ENCODE data around the gene CNTN5. TPM values are rescaled to one million over a fixed set of nuclear protein-coding genes. Genes with fewer than 3 reads are reported as not detected.
"Not testable (repeated sequence)": the region's sequence is repeated elsewhere in the genome, so short reads cannot be mapped to it uniquely, and the experiment has no call there.

The CNTN5 gene
- total RNA-seq, 1 experiment from 2014 or later = not detected

- H3K4me3 ChIP-seq (ENCODE audit: low read length); DNase-seq; H3K79me2 ChIP-seq (ENCODE audit: low read length); H3K4me2 ChIP-seq (ENCODE audit: low read depth, low read length, poor library complexity, severe bottlenecking); H3K4me1 ChIP-seq (ENCODE audit: low read length); H3K27me3 ChIP-seq (ENCODE audit: low read length); H4K20me1 ChIP-seq (ENCODE audit: insufficient read depth, low read depth, low read length); H2AFZ ChIP-seq (ENCODE audit: low read length); H3K9me2 ChIP-seq (replicated peaks; ENCODE audit: insufficient read depth, low read length); H3K27ac ChIP-seq (ENCODE audit: low read length); H3K9ac ChIP-seq (ENCODE audit: low read length); H3K36me3 ChIP-seq (ENCODE audit: insufficient read depth, low read length): not testable (repeated sequence)
- H3K9me3 ChIP-seq (ENCODE audit: low read length) = peaks cover 46% of the 10 kb centered on the region
These were observed 816.0 kb downstream of the CNTN5 start for GRCh38 chr11:99836739-99837138.

DNA sequence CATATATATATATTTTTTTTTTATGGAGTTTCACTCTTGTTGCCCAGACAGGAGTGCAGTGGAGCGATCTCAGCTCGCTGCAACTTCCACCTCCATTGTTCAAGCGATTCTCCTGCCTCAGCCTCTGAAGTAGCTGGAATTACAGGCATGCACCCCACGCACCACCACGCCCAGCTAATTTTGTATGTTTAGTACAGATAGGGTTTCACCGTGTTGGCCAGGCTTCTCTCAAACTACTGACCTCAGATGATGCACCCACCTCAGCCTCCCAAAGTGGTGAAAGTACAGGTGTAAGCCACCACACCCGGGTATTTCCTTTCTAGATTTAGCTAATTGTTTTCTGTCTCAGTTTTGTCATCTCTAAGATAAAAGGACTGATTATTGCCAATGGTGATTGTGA is 821.1 kb downstream of the CNTN5 start:
- no peak overlapping the region for H3K4me3 ChIP-seq (ENCODE audit: low read length)
- no peaks in the 10 kb centered on the region for H4K20me1 ChIP-seq (ENCODE audit: insufficient read depth, low read depth, low read length)
- no peak overlapping the region for H3K9ac ChIP-seq (ENCODE audit: low read length)
- H3K27ac ChIP-seq (ENCODE audit: low read length) = no peak overlapping the region
- H3K27me3 ChIP-seq (ENCODE audit: low read length) = no peaks in the 10 kb centered on the region
- H3K4me1 ChIP-seq (ENCODE audit: low read length) = no peaks in the 10 kb centered on the region
- peaks cover 43% of the 10 kb centered on the region for H3K9me3 ChIP-seq (ENCODE audit: low read length)
- no peaks in the 10 kb centered on the region for H3K36me3 ChIP-seq (ENCODE audit: insufficient read depth, low read length)
- H3K9me2 ChIP-seq (replicated peaks; ENCODE audit: insufficient read depth, low read length) = no peaks in the 10 kb centered on the region
- DNase-seq = no peak
- no peaks in the 10 kb centered on the region for H3K79me2 ChIP-seq (ENCODE audit: low read length)
- H2AFZ ChIP-seq (ENCODE audit: low read length) = no peak overlapping the region
- H3K4me2 ChIP-seq (ENCODE audit: low read depth, low read length, poor library complexity, severe bottlenecking) = no peak overlapping the region

DNA sequence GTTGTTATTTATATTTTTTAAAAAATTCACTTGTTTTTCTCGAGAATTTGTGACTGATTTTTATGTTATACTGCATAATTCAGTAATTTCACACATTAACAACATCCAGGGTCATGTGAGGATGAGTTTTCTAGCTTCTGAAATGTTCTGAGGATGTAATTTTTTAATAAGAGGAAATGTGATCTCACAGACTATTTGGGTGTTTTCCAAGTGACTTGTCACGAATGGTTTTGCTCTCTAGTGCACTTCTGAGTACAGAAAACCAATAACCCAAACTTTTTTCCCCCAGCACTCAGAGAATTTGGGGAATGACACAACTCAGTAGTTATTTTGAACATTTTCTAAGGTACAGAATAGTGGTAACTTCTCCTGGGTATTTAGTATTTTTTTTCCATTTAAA is 845.2 kb downstream of the CNTN5 start:
- Histone ChIP-seq H3K4me2 (ENCODE audit: low read depth, low read length, poor library complexity, severe bottlenecking) (no peak overlapping the region), H3K9me3 (ENCODE audit: low read length) (peaks cover 66% of the 10 kb centered on the region), H4K20me1 (ENCODE audit: insufficient read depth, low read depth, low read length) (no peaks in the 10 kb centered on the region), H3K79me2 (ENCODE audit: low read length) (no peaks in the 10 kb centered on the region), H3K4me3 (ENCODE audit: low read length) (no peak overlapping the region), H3K36me3 (ENCODE audit: insufficient read depth, low read length) (no peaks in the 10 kb centered on the region), H3K27ac (ENCODE audit: low read length) (no peak overlapping the region), H3K4me1 (ENCODE audit: low read length) (no peaks in the 10 kb centered on the region), H3K9me2 (replicated peaks; ENCODE audit: insufficient read depth, low read length) (no peaks in the 10 kb centered on the region), H3K27me3 (ENCODE audit: low read length) (no peaks in the 10 kb centered on the region), H2AFZ (ENCODE audit: low read length) (no peak overlapping the region), H3K9ac (ENCODE audit: low read length) (no peak overlapping the region)
- DNase-seq = no peak

DNA sequence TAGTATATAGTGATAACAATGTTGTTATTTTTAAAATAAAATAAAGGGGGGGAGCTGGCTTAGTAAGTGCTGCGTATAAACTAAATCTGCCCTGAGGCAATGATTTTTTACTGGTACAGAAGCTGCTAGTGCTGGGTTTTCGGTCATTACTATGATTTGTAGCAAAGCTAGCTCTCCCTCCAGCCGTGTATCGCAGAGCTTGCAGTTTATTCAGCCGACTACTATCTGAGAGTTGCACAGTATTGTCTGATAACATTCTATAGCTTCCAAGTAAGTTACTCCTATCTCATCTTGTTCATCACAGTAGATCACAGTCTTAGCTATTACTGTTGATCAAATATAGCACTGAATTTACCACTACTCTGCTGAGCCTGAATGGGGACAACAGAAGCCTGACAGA is 860.9 kb downstream of the CNTN5 start:
- Histone ChIP-seq H3K4me1 (ENCODE audit: low read length) (no peaks in the 10 kb centered on the region), H4K20me1 (ENCODE audit: insufficient read depth, low read depth, low read length) (no peaks in the 10 kb centered on the region), H3K9ac (ENCODE audit: low read length) (no peak overlapping the region), H3K27me3 (ENCODE audit: low read length) (no peaks in the 10 kb centered on the region), H3K27ac (ENCODE audit: low read length) (no peak overlapping the region), H3K36me3 (ENCODE audit: insufficient read depth, low read length) (no peaks in the 10 kb centered on the region), H3K4me3 (ENCODE audit: low read length) (no peak overlapping the region), H3K4me2 (ENCODE audit: low read depth, low read length, poor library complexity, severe bottlenecking) (no peak overlapping the region), H3K9me2 (replicated peaks; ENCODE audit: insufficient read depth, low read length) (no peaks in the 10 kb centered on the region), H3K79me2 (ENCODE audit: low read length) (no peaks in the 10 kb centered on the region), H2AFZ (ENCODE audit: low read length) (no peak overlapping the region), H3K9me3 (ENCODE audit: low read length) (peaks cover 80% of the 10 kb centered on the region)
- DNase-seq = no peak

DNA sequence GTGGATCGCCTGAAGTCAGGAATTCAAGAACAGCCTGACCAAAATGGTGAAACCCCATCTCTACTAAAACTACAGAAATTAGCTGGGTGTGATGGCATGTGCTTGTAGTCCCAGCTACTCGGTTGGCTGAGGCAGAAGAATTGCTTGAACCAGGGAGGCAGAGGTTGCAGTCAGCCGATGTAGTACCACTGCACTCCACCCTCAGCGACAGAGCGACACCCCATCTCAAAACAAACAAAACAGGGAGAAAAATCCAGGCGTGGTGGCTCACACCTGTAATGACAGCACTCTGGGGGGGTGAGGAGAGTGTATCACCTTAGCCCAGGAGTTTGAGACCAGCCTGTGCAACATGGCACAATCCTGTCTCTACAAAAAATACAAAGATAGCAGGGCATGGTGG is 864.0 kb downstream of the CNTN5 start:
- Histone ChIP-seq H3K9ac (ENCODE audit: low read length) (no peak overlapping the region), H3K9me2 (replicated peaks; ENCODE audit: insufficient read depth, low read length) (no peaks in the 10 kb centered on the region), H3K36me3 (ENCODE audit: insufficient read depth, low read length) (no peaks in the 10 kb centered on the region), H3K9me3 (ENCODE audit: low read length) (peaks cover 69% of the 10 kb centered on the region), H3K4me3 (ENCODE audit: low read length) (no peak overlapping the region; the same call in 1 of the 2 replicates), H3K27me3 (ENCODE audit: low read length) (no peaks in the 10 kb centered on the region), H4K20me1 (ENCODE audit: insufficient read depth, low read depth, low read length) (no peaks in the 10 kb centered on the region), H3K4me1 (ENCODE audit: low read length) (no peaks in the 10 kb centered on the region), H3K4me2 (ENCODE audit: low read depth, low read length, poor library complexity, severe bottlenecking) (no peak overlapping the region), H3K79me2 (ENCODE audit: low read length) (no peaks in the 10 kb centered on the region), H2AFZ (ENCODE audit: low read length) (no peak overlapping the region), H3K27ac (ENCODE audit: low read length) (no peak overlapping the region)
- no peak for DNase-seq

- no peaks in the 10 kb centered on the region for H4K20me1 ChIP-seq (ENCODE audit: insufficient read depth, low read depth, low read length)
- no peak for DNase-seq
- H3K9ac ChIP-seq (ENCODE audit: low read length) = no peak overlapping the region
- no peak overlapping the region for H3K27ac ChIP-seq (ENCODE audit: low read length)
- H3K79me2 ChIP-seq (ENCODE audit: low read length) = no peaks in the 10 kb centered on the region
- no peak overlapping the region for H2AFZ ChIP-seq (ENCODE audit: low read length)
- H3K36me3 ChIP-seq (ENCODE audit: insufficient read depth, low read length) = no peaks in the 10 kb centered on the region
- no peaks in the 10 kb centered on the region for H3K4me1 ChIP-seq (ENCODE audit: low read length)
- H3K9me3 ChIP-seq (ENCODE audit: low read length) = peaks cover 52% of the 10 kb centered on the region
- no peaks in the 10 kb centered on the region for H3K9me2 ChIP-seq (replicated peaks; ENCODE audit: insufficient read depth, low read length)
- no peak overlapping the region for H3K4me2 ChIP-seq (ENCODE audit: low read depth, low read length, poor library complexity, severe bottlenecking)
- no peaks in the 10 kb centered on the region for H3K27me3 ChIP-seq (ENCODE audit: low read length)
- no peak overlapping the region for H3K4me3 ChIP-seq (ENCODE audit: low read length)
These were observed 866.7 kb downstream of the CNTN5 start for GRCh38 chr11:99887481-99887880.

DNA sequence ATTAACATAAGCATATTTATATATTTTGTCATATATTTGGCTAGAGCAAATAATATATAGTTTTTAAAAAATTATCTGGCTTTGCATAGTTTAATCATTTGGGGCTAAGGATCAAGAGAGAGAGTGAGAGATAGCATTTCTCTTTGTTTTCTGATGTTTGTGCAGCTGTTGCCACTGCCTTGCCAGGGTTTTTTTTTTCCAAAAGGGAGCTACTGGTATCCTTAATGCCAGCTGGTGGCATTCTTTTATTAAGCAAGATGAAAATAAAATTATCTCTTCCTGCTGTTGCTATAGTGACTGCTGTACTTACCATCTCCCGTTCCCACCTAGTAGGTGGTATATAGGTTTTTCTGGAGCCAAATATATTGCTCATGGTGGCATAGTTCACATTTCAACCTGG is 873.1 kb downstream of the CNTN5 start:
- no peaks in the 10 kb centered on the region for H3K79me2 ChIP-seq (ENCODE audit: low read length)
- no peaks in the 10 kb centered on the region for H3K27me3 ChIP-seq (ENCODE audit: low read length)

GRCh38 chr11:99901175-99901574 is 880.4 kb downstream of the CNTN5 start:
- no peak for DNase-seq
- Histone ChIP-seq H3K79me2 (ENCODE audit: low read length) (no peaks in the 10 kb centered on the region), H3K27ac (ENCODE audit: low read length) (no peak overlapping the region), H4K20me1 (ENCODE audit: insufficient read depth, low read depth, low read length) (no peaks in the 10 kb centered on the region), H3K4me3 (ENCODE audit: low read length) (no peak overlapping the region), H3K9me3 (ENCODE audit: low read length) (peaks cover 64% of the 10 kb centered on the region), H3K4me2 (ENCODE audit: low read depth, low read length, poor library complexity, severe bottlenecking) (no peak overlapping the region), H2AFZ (ENCODE audit: low read length) (no peak overlapping the region), H3K36me3 (ENCODE audit: insufficient read depth, low read length) (no peaks in the 10 kb centered on the region), H3K9me2 (replicated peaks; ENCODE audit: insufficient read depth, low read length) (no peaks in the 10 kb centered on the region), H3K27me3 (ENCODE audit: low read length) (no peaks in the 10 kb centered on the region), H3K9ac (ENCODE audit: low read length) (no peak overlapping the region), H3K4me1 (ENCODE audit: low read length) (no peaks in the 10 kb centered on the region)

More for the DNA sequence above, 873.1 kb downstream of the CNTN5 start:
- Histone ChIP-seq H3K4me3 (ENCODE audit: low read length) (no peak overlapping the region; the same call in 1 of the 2 replicates), H3K9ac (ENCODE audit: low read length) (no peak overlapping the region), H3K9me3 (ENCODE audit: low read length) (peaks cover 59% of the 10 kb centered on the region), H2AFZ (ENCODE audit: low read length) (no peak overlapping the region), H3K36me3 (ENCODE audit: insufficient read depth, low read length) (no peaks in the 10 kb centered on the region), H4K20me1 (ENCODE audit: insufficient read depth, low read depth, low read length) (no peaks in the 10 kb centered on the region), H3K9me2 (replicated peaks; ENCODE audit: insufficient read depth, low read length) (no peaks in the 10 kb centered on the region), H3K27ac (ENCODE audit: low read length) (no peak overlapping the region), H3K4me2 (ENCODE audit: low read depth, low read length, poor library complexity, severe bottlenecking) (no peak overlapping the region), H3K4me1 (ENCODE audit: low read length) (no peaks in the 10 kb centered on the region)
- DNase-seq = no peak

DNA sequence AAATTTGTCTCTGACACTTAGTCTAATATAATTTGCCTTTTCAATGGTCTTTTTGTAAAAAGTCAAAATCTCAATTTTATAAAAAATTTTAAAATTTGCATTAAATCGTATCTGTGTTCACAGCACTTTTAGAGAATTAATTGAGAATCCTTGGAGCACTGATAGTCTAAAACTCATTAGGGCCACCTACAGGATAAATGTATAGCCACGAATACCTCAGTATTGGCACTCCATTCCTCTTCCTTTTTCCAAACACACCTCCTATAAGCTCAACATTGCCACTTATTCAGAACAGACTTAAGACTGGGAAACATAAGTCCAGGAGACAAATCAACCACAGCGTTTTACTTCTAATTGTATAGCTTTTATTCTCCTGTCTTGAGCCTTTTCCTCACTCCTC is 890.4 kb downstream of the CNTN5 start:
- no peak for DNase-seq

More for the DNA sequence above, 890.4 kb downstream of the CNTN5 start:
- Histone ChIP-seq H3K27me3 (ENCODE audit: low read length) (no peaks in the 10 kb centered on the region), H3K27ac (ENCODE audit: low read length) (no peak overlapping the region), H3K4me1 (ENCODE audit: low read length) (no peaks in the 10 kb centered on the region), H3K9me3 (ENCODE audit: low read length) (peaks cover 65% of the 10 kb centered on the region), H3K79me2 (ENCODE audit: low read length) (no peaks in the 10 kb centered on the region), H3K9me2 (replicated peaks; ENCODE audit: insufficient read depth, low read length) (no peaks in the 10 kb centered on the region), H3K9ac (ENCODE audit: low read length) (no peak overlapping the region), H2AFZ (ENCODE audit: low read length) (no peak overlapping the region), H4K20me1 (ENCODE audit: insufficient read depth, low read depth, low read length) (no peaks in the 10 kb centered on the region), H3K36me3 (ENCODE audit: insufficient read depth, low read length) (no peaks in the 10 kb centered on the region), H3K4me2 (ENCODE audit: low read depth, low read length, poor library complexity, severe bottlenecking) (no peak overlapping the region), H3K4me3 (ENCODE audit: low read length) (no peak overlapping the region)
